K562 (cell line): ENCODE results near the gene TUT4. TPM values are rescaled to one million over a fixed set of nuclear protein-coding genes. Genes with fewer than 3 reads are reported as not detected.

Experiments used
- ATF3 ChIP-seq, 2 experiments: fragments of 450-650 bp in 1 of 2; sonication (generic) in 1 of 2; formaldehyde crosslinking in 1 of 2; IDR thresholded peaks in 1 of 2; conservative IDR thresholded peaks in 1 of 2; 2 replicates each; pipeline versions ENCODE4 v1.6.1 to v1.8.1; 2016 to 2023; ENCODE audit warnings: mild to moderate bottlenecking in 2 of 2, moderate library complexity in 2 of 2, inconsistent platforms in 1 of 2, missing genetic modification reagents in 1 of 2
- CAMTA2 ChIP-seq: fragments of 250-450 bp; sonication (Bioruptor Pico); conservative IDR thresholded peaks from 2 replicates; pipeline ENCODE4 v1.5.1; 2022
- CREM ChIP-seq: IDR thresholded peaks from 2 replicates; pipeline ENCODE4 v1.6.1; 2014; ENCODE audit warnings: antibody characterized with exemption, low read depth
- ESRRA ChIP-seq: fragments of 450-650 bp; IDR thresholded peaks from 2 replicates; pipeline ENCODE4 v1.6.1; 2014; ENCODE audit warnings: low read depth, mild to moderate bottlenecking, moderate library complexity, borderline replicate concordance
- GTF2E2 ChIP-seq: fragments of 200-800 bp; sonication (Bioruptor generic); IDR thresholded peaks from 2 replicates; pipeline ENCODE4 v1.6.1; 2016; ENCODE audit warnings: missing genetic modification characterization, missing compliant biosample characterization
- KLF13 ChIP-seq: fragments of 450-650 bp; IDR thresholded peaks from 2 replicates; pipeline ENCODE4 v1.6.1; 2016; ENCODE audit warnings: missing genetic modification characterization, low read depth, mild to moderate bottlenecking, missing compliant biosample characterization, moderate library complexity, borderline replicate concordance
- KLF6 ChIP-seq: fragments of 250-450 bp; sonication (Bioruptor Pico); IDR thresholded peaks from 2 replicates; pipeline ENCODE4 v1.4.0; 2020; ENCODE audit warnings: mild to moderate bottlenecking, moderate library complexity, borderline replicate concordance
- MAZ ChIP-seq, 2 experiments: fragments of 450-650 bp in 1 of 2; sonication (generic) in 1 of 2; formaldehyde crosslinking; IDR thresholded peaks in 1 of 2; conservative IDR thresholded peaks in 1 of 2; 2 replicates each; pipeline versions ENCODE4 v1.4.0 to v1.5.0; 2020; ENCODE audit warnings: mild to moderate bottlenecking in 1 of 2, missing genetic modification reagents in 1 of 2
- MEF2D ChIP-seq: conservative IDR thresholded peaks from 2 replicates; pipeline ENCODE4 v1.6.1; 2016; ENCODE audit warnings: low read depth, missing genetic modification characterization, missing compliant biosample characterization
- MIER1 ChIP-seq: fragments of 450-650 bp; IDR thresholded peaks from 2 replicates; pipeline ENCODE4 v1.6.1; 2016; ENCODE audit warnings: antibody characterized with exemption, mild to moderate bottlenecking, low read depth
- NR3C1 ChIP-seq: sonication (generic); formaldehyde crosslinking; IDR thresholded peaks from 2 replicates; pipeline ENCODE4 v1.8.1; 2022; ENCODE audit warnings: missing genetic modification reagents
- PHB2 ChIP-seq: fragments of 450-650 bp; IDR thresholded peaks from 2 replicates; pipeline ENCODE4 v1.6.1; 2017; ENCODE audit warnings: low read depth
- POU5F1 ChIP-seq: fragments of 150-350 bp; IDR thresholded peaks from 2 replicates; pipeline ENCODE4 v1.6.1; 2014; ENCODE audit warnings: borderline replicate concordance, low read length, low read depth, mild to moderate bottlenecking; ENCODE audit not compliant: partially characterized antibody
- PRPF4 ChIP-seq: fragments of 200-400 bp; formaldehyde crosslinking; IDR thresholded peaks from one replicate; pipeline ENCODE4 v1.6.1; 2017; ENCODE audit warnings: low read length, low read depth, mild to moderate bottlenecking; ENCODE audit not compliant: insufficient read depth, poor library complexity, severe bottlenecking
- UBTF ChIP-seq, 2 experiments: IDR thresholded peaks; 2 replicates each; pipeline ENCODE4 v1.6.1; 2012; ENCODE audit warnings: improper control_type of control experiment in 2 of 2, low read depth in 2 of 2, low read length in 2 of 2, borderline replicate concordance in 1 of 2
- YY1 ChIP-seq, 3 experiments: IDR thresholded peaks; 2 replicates each; pipeline ENCODE4 v1.6.1; 2011; ENCODE audit warnings: low read length in 2 of 3, mild to moderate bottlenecking in 2 of 3, moderate library complexity in 2 of 3, borderline replicate concordance in 1 of 3, control low read depth in 1 of 3, low read depth in 1 of 3; ENCODE audit not compliant: insufficient read depth in 3 of 3, insufficient replicate concordance in 2 of 3, control insufficient read depth in 1 of 3, insufficient read length in 1 of 3; ENCODE audit errors: extremely low read depth in 1 of 3
- polyA plus RNA-seq, 8 experiments: library from polyadenylated mRNA; depleted of rRNA in 4 of 8; stranded (reverse) in 5 of 8; unstranded in 3 of 8; fragments of >200 nt; fragmentation: Nextera tagmentation in 2 of 8; fragmentation: Illumina TruSeq in 1 of 8; extraction: Ambion mirVana in 2 of 8; extraction: Trizol in 1 of 8; gene quantifications; 2 replicates each; pipeline versions ENCODE4 v1.2.1 to v1.2.3, GENCODE V29; 2011 to 2014; ENCODE audit warnings: inconsistent platforms in 1 of 8, missing spikeins in 1 of 8
- total RNA-seq, 7 experiments: library from RNA; depleted of rRNA in 6 of 7; stranded (reverse); fragments of >200 nt in 6 of 7; fragmentation: Illumina TruSeq in 2 of 7; extraction: Trizol in 2 of 7; gene quantifications; 2 replicates each; pipeline versions ENCODE4 v1.2.1 to v1.2.3, GENCODE V29; 2011 to 2021; ENCODE audit warnings: low replicate concordance in 1 of 7

The TUT4 gene
- total and polyA plus RNA-seq, 9 of the 15 experiments (the other 6 are each of a cell fraction or from before 2014, with no cell fraction given) = 15.8 to 53.5 (median 36.7) TPM

- TF ChIP-seq NR3C1 (CRISPR knock-in tag) = peak; percentile 74; the same call in 1 of the 2 replicates
- TF ChIP-seq KLF13 (tag) = peak; percentile 82; the same call in 1 of the 2 replicates
- TF ChIP-seq ATF3 (IDR thresholded peaks at IDR 0.05) = no peak
- no peak for TF ChIP-seq ATF3 (CRISPR knock-in tag; conservative IDR thresholded peaks at IDR 0.05)
- TF ChIP-seq CREM = peak; percentile 5; the same call in 1 of the 2 replicates
- TF ChIP-seq GTF2E2 = no peak
- peak; percentile 83 to 85 for TF ChIP-seq MAZ (CRISPR knock-in tag; conservative IDR thresholded peaks at IDR 0.05 in 1 of 2, IDR thresholded peaks at IDR 0.05 in 1 of 2)
- no peak for TF ChIP-seq MIER1
- TF ChIP-seq UBTF (IDR thresholded peaks at IDR 0.05; ENCODE audit: borderline replicate concordance in 1 of 2, low read depth in 2 of 2, low read length in 2 of 2) = peak; percentile 92
- no peak for TF ChIP-seq ESRRA
- TF ChIP-seq PRPF4 = no peak
- no peak for TF ChIP-seq PHB2
- peak; percentile 43 to 90 (median 86) for TF ChIP-seq YY1 (IDR thresholded peaks at IDR 0.05; ENCODE audit: borderline replicate concordance in 1 of 3, control insufficient read depth in 1 of 3, extremely low read depth in 1 of 3, insufficient read depth in 3 of 3, insufficient read length in 1 of 3, insufficient replicate concordance in 2 of 3, low read depth in 1 of 3, low read length in 2 of 3)
- no peak for TF ChIP-seq MEF2D (tag)
- no peak for TF ChIP-seq POU5F1
- no peak for TF ChIP-seq CAMTA2 (CRISPR knock-in tag)
- TF ChIP-seq KLF6 (CRISPR knock-in tag) = no peak; the same call in 1 of the 2 replicates
These were observed at the start of gene TUT4 (continued) for GRCh38 chr1:52552505-52553361.
